CD1c-positive myeloid dendritic cell (primary cell): ENCODE measurements around the gene UGT2A3.

ENCODE experiments used
- DNase-seq: peaks from one replicate; pipeline ENCODE4 v3.0.0-alpha.2; 2016; ENCODE audit errors: extremely low spot score

UGT2A3 gene

DNA sequence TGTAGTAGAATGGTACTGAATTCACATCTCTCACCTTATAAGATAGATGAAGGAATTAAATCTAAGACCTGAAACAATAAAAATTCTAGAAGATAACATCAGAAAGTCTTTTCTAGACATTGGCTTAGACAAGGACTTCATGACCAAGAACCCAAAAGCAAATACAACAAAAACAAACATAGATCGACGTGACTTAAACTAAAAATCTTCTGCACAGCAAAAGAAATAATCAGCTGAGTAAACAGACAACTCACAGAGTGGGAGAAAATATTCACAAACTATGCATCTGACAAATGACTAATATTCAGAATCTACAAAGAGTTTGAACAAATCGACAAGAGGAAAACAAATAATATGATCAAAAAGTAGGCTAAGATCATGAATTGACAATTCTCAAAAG, 38.8 kb downstream of the UGT2A3 start:
- DNase-seq, result no peak

DNA sequence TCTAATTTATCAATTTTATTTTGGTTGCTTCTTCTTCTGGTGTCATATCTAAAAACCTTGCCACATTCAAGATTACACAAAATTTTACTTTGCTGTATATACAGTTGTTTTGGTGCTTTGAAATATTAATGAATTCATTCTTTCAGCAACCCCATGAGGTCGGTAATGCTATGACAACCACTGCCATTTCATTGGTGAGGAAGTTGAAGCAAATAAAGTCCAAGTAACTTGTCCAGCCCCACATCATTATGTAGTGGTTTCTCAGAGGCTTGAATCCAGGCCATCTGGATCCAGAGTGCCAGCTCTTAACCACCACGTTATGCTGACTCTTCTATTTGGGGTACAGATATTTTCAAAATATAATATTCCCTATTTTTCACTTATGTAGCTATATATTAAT, 42.2 kb downstream of the UGT2A3 start:
- no peak for DNase-seq

GRCh38 chr4:68907788-68908700, 43.6 kb downstream of the UGT2A3 start:
- DNase-seq, result no peak

DNA sequence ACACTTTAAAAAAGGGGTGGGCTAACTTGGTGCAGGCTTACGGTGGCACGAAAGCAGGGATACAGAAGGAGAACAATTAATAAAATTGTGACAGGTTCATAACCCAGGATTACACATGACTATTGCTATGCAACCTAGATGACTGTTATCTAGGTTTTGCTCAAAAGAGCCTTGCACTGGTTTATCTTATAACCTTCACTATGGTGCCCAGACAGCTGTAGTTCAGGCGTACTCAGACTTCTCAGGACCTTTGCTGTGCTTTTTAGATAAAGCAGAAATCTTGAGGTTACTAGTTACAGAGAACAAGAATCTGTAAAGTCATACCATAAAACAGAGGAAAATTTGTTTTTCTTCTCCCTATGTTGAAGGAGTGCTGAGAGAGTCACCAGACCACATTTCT, 44.4 kb downstream of the UGT2A3 start:
- DNase-seq, result no peak

DNA sequence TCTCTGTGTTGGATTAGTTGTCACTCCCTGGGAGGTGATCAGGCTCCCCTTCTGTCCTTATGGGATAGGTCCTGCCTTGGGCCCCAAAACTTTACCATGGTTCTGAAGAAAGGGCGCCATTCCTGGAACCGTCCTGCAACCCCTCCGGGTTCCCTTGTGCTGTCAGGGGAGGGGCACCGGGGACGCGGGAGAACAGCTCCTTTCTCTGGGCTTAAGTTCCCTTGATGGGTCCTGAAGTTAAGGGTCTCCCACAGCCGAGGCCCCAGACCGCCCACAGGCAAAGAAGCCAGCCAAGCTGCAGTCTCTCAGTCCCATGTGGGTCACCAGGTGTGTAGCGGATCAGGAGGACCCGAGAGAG, 44.8 kb downstream of the UGT2A3 start:
- DNase-seq, result no peak

DNA sequence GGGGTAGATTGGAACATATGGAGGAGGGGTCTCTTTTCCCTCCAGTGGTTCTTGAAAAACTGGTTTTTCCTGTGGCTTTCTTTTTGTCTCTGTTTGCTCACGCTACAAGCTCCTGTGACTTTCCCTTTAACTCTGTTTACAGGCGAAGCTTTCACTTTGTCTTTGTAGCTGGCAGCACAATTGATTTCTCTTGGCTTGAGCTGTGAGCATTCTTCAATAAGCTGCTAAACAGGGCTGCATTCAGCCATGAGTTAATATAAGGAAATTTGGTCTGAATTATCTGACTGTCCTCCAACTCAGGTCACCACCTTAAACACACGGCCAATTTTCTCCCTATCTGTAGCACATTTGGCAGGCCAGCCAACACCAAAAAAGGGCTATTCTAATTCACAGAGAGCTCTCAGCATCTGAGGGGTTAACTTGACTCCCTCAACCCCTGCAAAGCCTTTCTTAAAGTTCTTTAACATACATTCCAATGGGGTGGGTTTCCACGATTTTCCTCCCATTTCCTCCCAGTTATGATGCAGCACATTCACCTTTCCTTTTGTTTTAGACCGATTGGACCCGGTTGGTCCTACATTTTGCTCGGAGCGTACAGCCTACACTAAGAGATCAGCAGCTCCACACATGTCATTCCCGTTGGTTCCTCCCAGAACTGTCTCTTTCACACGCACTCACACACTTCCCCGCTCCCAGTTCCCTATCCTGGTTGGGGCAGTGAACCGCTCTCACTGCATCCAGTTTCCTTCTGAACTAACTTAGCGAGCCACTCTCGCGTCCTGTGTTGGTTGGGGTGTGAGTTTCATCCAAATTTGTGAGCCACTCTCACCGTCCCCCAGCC, 45.4 kb downstream of the UGT2A3 start:
- no peak for DNase-seq

- no peak for DNase-seq
Measured at GRCh38 chr4:68905598-68905938, 46.0 kb downstream of the UGT2A3 start.

DNA sequence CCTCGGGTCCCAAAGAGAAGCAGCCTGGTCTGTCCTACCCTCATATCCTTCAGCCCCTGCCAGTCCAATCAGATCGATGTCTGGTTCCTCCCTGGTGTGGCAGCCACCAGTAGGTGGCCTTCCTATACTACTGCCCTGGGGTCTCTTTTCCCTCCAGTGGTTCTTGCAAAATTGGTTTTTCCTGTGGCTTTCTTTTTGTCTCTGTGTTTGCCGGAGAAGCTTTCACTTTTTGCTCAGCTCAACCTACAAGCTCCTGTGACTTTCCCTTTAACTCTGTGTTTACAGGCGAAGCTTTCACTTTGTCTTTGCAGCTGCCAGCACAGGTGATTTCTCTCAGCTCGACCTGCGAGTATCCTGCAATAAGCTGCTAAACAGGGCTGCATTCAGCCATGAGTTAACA, 46.8 kb downstream of the UGT2A3 start:
- no peak for DNase-seq

- DNase-seq, result no peak
Measured at GRCh38 chr4:68896749-68897148, 54.9 kb downstream of the UGT2A3 start.

GRCh38 chr4:68895561-68896198, 55.9 kb downstream of the UGT2A3 start:
- no peak for DNase-seq

- no peak for DNase-seq
Measured at GRCh38 chr4:68892861-68893260, 58.7 kb downstream of the UGT2A3 start.

GRCh38 chr4:68891678-68892077, 59.9 kb downstream of the UGT2A3 start:
- no peak for DNase-seq

GRCh38 chr4:68885545-68885944, 66.1 kb downstream of the UGT2A3 start:
- no peak for DNase-seq

DNA sequence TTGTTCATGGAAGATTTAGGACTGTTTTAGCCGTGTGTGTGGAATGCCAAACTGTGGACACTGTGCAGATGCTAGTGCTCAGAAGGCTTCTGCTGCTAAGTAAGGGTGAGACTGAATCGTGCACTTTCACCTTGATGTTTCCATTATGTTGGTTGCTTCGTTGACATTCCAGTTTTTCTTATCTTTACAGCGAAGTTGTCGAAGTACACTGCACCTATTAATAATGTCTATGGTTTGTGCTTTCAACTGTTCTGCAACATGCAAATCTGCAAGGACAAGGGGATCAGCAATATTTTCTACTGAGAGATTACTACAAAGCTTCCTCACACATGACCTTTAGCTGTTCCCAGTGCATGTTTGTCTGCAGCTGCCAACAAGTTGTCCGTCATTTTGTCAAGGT, 67.7 kb downstream of the UGT2A3 start:
- DNase-seq, result no peak
